ENCODE data around the gene PLEKHA8.

GRCh38 chr7:30029696-30030095, 1.5 kb downstream of the PLEKHA8 start:
- no peak for TF ChIP-seq EZH2 (IDR thresholded peaks at IDR 0.05; ENCODE audit: low read length, unreplicated experiment)
- 0 out of 2 replicates have a peak, but pooled peaks have one; percentile 22 for TF ChIP-seq CTCF (conservative IDR thresholded peaks at IDR 0.05; ENCODE audit: low read depth, low read length)

All from PC-3 (cell line).